Parathyroid adenoma (tissue), 2 donors: ENCODE results near the gene DHFR.

Source experiments
- H2AFZ ChIP-seq: fragments of 300-600 bp; sonication (generic); one replicate; pipeline ENCODE4 v1.7.0; 2017; ENCODE audit warnings: antibody characterized with exemption, mild to moderate bottlenecking
- H3K27ac ChIP-seq: fragments of 300-600 bp; sonication (generic); one replicate; pipeline ENCODE4 v1.7.0; 2017
- H3K27me3 ChIP-seq: fragments of 300-600 bp; sonication (generic); one replicate; pipeline ENCODE4 v1.7.0; 2017; ENCODE audit warnings: low read length; ENCODE audit not compliant: control insufficient read depth, insufficient read depth
- H3K36me3 ChIP-seq: fragments of 300-600 bp; sonication (generic); one replicate; pipeline ENCODE4 v1.7.0; 2017; ENCODE audit warnings: low read length; ENCODE audit not compliant: control insufficient read depth, insufficient read depth
- H3K4me1 ChIP-seq: fragments of 300-600 bp; sonication (generic); one replicate; pipeline ENCODE4 v1.7.0; 2017; ENCODE audit warnings: control low read depth
- H3K4me2 ChIP-seq: fragments of 300-600 bp; sonication (generic); one replicate; pipeline ENCODE4 v1.7.0; 2017; ENCODE audit warnings: low read length
- H3K4me3 ChIP-seq: fragments of 300-600 bp; sonication (generic); one replicate; pipeline ENCODE4 v1.7.0; 2017; ENCODE audit warnings: low read depth, low read length
- H3K79me2 ChIP-seq: fragments of 300-600 bp; sonication (generic); one replicate; pipeline ENCODE4 v1.7.0; 2017; ENCODE audit warnings: control low read depth
- H3K9ac ChIP-seq: fragments of 300-600 bp; sonication (generic); one replicate; pipeline ENCODE4 v1.7.0; 2017; ENCODE audit warnings: mild to moderate bottlenecking
- H3K9me3 ChIP-seq: fragments of 300-600 bp; sonication (generic); one replicate; pipeline ENCODE4 v1.7.0; 2017; ENCODE audit warnings: low read length; ENCODE audit not compliant: control insufficient read depth
- TF ChIP-seq, protein P1 (sequence below): fragments of 300-600 bp; sonication (generic); IDR thresholded peaks from one replicate; pipeline ENCODE4 v1.7.0; 2017; ENCODE audit warnings: antibody characterized with exemption, mild to moderate bottlenecking
- donor health status: primary hyperparathyroidism.

The DHFR gene

DNA sequence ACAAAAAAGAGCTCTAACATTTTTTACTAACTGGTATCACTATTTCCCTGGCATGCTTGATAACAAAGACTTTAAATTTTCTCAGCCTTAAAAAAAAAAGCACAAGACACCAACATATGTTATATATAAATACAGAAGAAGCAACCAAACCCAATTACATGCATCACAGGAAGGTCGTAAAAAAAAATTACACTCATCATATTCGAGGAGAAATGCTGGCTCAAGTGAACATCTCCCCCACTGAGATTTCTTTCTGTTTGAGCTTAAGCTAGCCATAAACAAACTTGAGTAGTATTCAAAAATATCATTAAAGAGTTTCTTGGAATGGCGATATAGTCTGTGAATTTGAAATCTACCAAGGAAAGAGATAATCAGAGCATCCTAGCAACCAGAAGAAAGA lies 7.9 kb downstream of the DHFR start:
- Histone ChIP-seq H3K27ac (no peak overlapping the region), H3K9ac (no peak overlapping the region), H3K4me2 (no peak overlapping the region), H3K27me3 (no peaks in the 10 kb centered on the region), H3K79me2 (no peaks in the 10 kb centered on the region), H3K9me3 (no peaks in the 10 kb centered on the region), H3K36me3 (no peaks in the 10 kb centered on the region), H2AFZ (no peak overlapping the region), H3K4me1 (no peaks in the 10 kb centered on the region), H3K4me3 (no peak overlapping the region)
- TF ChIP-seq, protein P1, sequence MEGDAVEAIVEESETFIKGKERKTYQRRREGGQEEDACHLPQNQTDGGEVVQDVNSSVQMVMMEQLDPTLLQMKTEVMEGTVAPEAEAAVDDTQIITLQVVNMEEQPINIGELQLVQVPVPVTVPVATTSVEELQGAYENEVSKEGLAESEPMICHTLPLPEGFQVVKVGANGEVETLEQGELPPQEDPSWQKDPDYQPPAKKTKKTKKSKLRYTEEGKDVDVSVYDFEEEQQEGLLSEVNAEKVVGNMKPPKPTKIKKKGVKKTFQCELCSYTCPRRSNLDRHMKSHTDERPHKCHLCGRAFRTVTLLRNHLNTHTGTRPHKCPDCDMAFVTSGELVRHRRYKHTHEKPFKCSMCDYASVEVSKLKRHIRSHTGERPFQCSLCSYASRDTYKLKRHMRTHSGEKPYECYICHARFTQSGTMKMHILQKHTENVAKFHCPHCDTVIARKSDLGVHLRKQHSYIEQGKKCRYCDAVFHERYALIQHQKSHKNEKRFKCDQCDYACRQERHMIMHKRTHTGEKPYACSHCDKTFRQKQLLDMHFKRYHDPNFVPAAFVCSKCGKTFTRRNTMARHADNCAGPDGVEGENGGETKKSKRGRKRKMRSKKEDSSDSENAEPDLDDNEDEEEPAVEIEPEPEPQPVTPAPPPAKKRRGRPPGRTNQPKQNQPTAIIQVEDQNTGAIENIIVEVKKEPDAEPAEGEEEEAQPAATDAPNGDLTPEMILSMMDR, result no peak

DNA sequence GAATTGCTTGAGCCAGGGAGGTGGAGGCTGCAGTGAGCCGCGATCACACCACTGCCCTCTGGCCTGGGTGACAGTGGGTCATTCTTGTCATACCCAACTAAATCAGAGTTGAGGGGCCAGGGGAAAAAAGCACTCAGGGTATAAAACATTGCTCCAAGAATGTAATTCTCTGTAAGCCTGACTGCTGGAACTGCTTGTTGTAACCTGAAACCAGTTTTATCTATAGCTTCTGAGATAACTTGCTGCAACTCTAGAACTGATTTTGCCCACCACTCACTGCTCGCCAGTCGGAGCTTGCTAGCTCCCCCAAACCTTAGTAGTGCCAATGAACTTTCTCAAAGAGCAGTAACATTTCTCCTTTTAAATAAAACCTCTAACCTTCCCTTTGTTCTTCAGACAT lies 9.9 kb downstream of the DHFR start:
- TF ChIP-seq, protein P1, result no peak
- H3K4me2 ChIP-seq, result no peak overlapping the region
- H3K27me3 ChIP-seq, result no peaks in the 10 kb centered on the region
- H3K27ac ChIP-seq, result no peak overlapping the region
- no peak overlapping the region for H2AFZ ChIP-seq
- H3K9ac ChIP-seq, result no peak overlapping the region
- no peaks in the 10 kb centered on the region for H3K4me1 ChIP-seq
- H3K36me3 ChIP-seq, result no peaks in the 10 kb centered on the region
- H3K4me3 ChIP-seq, result no peak overlapping the region
- no peaks in the 10 kb centered on the region for H3K79me2 ChIP-seq
- H3K9me3 ChIP-seq, result no peaks in the 10 kb centered on the region

DNA sequence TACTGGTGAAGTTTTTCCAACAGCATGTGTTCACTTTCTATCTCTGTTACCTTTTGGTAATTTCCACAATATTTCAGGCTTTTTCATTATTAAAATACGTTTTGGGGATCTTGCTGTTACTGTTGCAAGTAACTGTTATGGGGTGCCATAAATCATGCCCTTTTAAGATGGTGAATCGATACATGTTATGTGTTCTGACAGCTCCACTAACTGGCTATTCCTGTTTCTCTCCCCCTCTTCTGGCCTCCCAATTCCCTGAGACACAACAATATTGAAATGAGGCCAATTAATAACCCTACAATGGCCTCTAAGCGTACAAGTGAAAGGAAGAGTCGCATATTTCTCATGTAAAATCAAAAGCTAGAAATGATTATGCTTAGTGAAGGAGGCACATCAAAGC lies 13.4 kb downstream of the DHFR start:
- no peak overlapping the region for H3K4me2 ChIP-seq
- H3K9me3 ChIP-seq, result no peaks in the 10 kb centered on the region
- H3K4me3 ChIP-seq, result no peak overlapping the region
- H3K9ac ChIP-seq, result no peak overlapping the region
- H3K4me1 ChIP-seq, result no peaks in the 10 kb centered on the region
- H3K36me3 ChIP-seq, result no peaks in the 10 kb centered on the region
- no peaks in the 10 kb centered on the region for H3K79me2 ChIP-seq
- no peak overlapping the region for H3K27ac ChIP-seq
- TF ChIP-seq, protein P1, result no peak
- H2AFZ ChIP-seq, result no peak overlapping the region
- H3K27me3 ChIP-seq, result no peaks in the 10 kb centered on the region

DNA sequence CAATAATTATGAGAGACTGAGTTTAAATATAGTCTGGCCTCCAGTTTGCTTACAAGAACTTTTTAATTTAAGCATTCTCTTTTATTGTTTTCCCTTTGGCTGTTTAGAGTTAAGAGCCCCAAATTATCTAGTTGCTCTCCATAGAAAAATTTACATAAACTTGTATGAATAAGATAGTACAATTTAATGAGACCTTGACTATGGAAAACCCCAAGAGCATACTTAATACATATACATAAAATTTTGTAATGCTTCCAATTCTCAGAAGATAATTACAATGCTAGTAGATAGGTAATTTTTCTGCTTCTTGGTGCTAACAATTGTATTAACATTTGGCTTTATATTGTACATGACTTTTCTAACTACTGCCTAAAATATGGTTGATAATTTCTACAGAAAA lies 20.6 kb downstream of the DHFR start:
- no peaks in the 10 kb centered on the region for H3K27me3 ChIP-seq
- no peak overlapping the region for H3K4me3 ChIP-seq
- no peaks in the 10 kb centered on the region for H3K79me2 ChIP-seq
- TF ChIP-seq, protein P1, result no peak
- no peak overlapping the region for H2AFZ ChIP-seq
- H3K9ac ChIP-seq, result no peak overlapping the region
- no peak overlapping the region for H3K27ac ChIP-seq
- H3K36me3 ChIP-seq, result no peaks in the 10 kb centered on the region
- no peaks in the 10 kb centered on the region for H3K4me1 ChIP-seq
- H3K9me3 ChIP-seq, result no peaks in the 10 kb centered on the region
- H3K4me2 ChIP-seq, result no peak overlapping the region

DNA sequence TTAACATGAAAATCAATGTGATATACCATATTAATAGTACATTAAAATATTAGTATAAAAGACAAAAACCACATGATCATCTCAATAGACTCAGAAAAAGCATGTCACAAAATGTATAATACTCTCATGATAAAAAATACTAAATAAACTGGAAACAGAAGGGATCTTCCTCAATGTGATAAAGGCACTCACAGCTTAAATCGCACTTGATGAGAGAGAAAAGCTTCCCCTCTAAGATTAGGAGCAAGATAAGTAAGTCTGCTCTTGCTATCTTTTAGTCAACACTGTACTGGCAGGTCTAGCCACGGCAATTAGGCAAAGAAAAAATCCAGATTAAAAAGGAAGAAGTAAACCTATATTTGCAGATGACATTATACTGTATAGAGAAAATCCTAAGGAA lies 22.1 kb downstream of the DHFR start:
- Histone ChIP-seq H3K27ac (no peak overlapping the region), H3K4me3 (no peak overlapping the region), H3K9me3 (no peaks in the 10 kb centered on the region), H3K9ac (no peak overlapping the region), H3K4me2 (no peak overlapping the region), H3K4me1 (no peaks in the 10 kb centered on the region), H3K79me2 (no peaks in the 10 kb centered on the region), H3K36me3 (no peaks in the 10 kb centered on the region), H2AFZ (no peak overlapping the region), H3K27me3 (no peaks in the 10 kb centered on the region)
- TF ChIP-seq, protein P1, result no peak
